Left lung (tissue), 10 donors: ENCODE results near the gene TTI1. TPM values are rescaled to one million over a fixed set of nuclear protein-coding genes. Genes with fewer than 3 reads are reported as not detected.

Source experiments
- ATAC-seq: fragments of 200-7000 bp; cut with Tn5 transposase; one replicate; pipeline ENCODE4 v1.9.1; 2020; ENCODE audit warnings: moderate library complexity
- DNase-seq, 4 donors: peaks; one replicate each; pipeline ENCODE4 v3.0.0-alpha.2; 2013 to 2020
- H3K27ac ChIP-seq, 2 donors: fragments of 200-600 bp; sonication (generic) in 1 of 2; one replicate each; pipeline versions ENCODE4 v1.5.0 to v1.8.0; 2020 to 2021
- H3K27me3 ChIP-seq, 2 donors: fragments of 200-600 bp; sonication (generic) in 1 of 2; one replicate each; pipeline versions ENCODE4 v1.5.0 to v1.8.0; 2020 to 2021
- H3K36me3 ChIP-seq, 2 donors: fragments of 200-600 bp; sonication (generic) in 1 of 2; one replicate each; pipeline versions ENCODE4 v1.5.0 to v1.8.0; 2020 to 2021
- H3K4me1 ChIP-seq, 2 donors: fragments of 200-600 bp; one replicate each; pipeline ENCODE4 v1.8.0; 2021
- H3K4me3 ChIP-seq, 2 donors: fragments of 200-600 bp; sonication (generic) in 1 of 2; one replicate each; pipeline versions ENCODE4 v1.5.0 to v1.8.0; 2020 to 2021; ENCODE audit warnings: mild to moderate bottlenecking in 1 of 2
- H3K9me3 ChIP-seq, 2 donors: fragments of 200-600 bp; sonication (generic) in 1 of 2; one replicate each; pipeline versions ENCODE4 v1.5.0 to v1.8.0; 2020 to 2021
- CTCF ChIP-seq, 2 donors: fragments of 200-600 bp; sonication (generic) in 1 of 2; IDR thresholded peaks; one replicate each; pipeline versions ENCODE4 v1.5.0 to v1.8.0; 2021; ENCODE audit warnings: antibody characterized with exemption in 2 of 2
- intact Hi-C, 2 donors: fragments of 100-400 bp; cut with DNase I; formaldehyde crosslinking; loops; one replicate each; pipeline versions ENCODE4 v1.11.2 to v1.14.2; 2022
- polyA plus RNA-seq, 6 donors: library from polyadenylated mRNA; unstranded; fragments of 120-200 nt; gene quantifications; one replicate each; pipeline ENCODE4 v1.2.1, GENCODE V29; 2013; ENCODE audit not compliant: insufficient read length in 6 of 6
- total RNA-seq, 2 donors: library from RNA; stranded (reverse); fragmentation: NEBNext Ultra II Directional; extraction: Animal tissue kit (Norgen Biotek cat#: 25700); gene quantifications; one replicate each; pipeline ENCODE4 v1.2.1, GENCODE V29; 2021
- donor health status: DM: no; HTN: yes; CAD: no.
- donor health status: DM: no; HTN: no; CAD: no.

The TTI1 gene
- total and polyA plus RNA-seq, 8 donors, result 16.9 to 32.5 (median 29.6) TPM

GRCh38 chr20:37980383-37980782 lies 52.9 kb downstream of the TTI1 start:
- no peak for TF ChIP-seq CTCF (IDR thresholded peaks at IDR 0.05)
- intact Hi-C loops, result no loop called here
- Histone ChIP-seq H3K27me3 (no peaks in the 10 kb centered on the region), H3K27ac (no peak overlapping the region), H3K36me3 (peaks cover 0 to 25% of the 10 kb centered on the region in 2 donors), H3K4me1 (no peaks in the 10 kb centered on the region), H3K9me3 (no peaks in the 10 kb centered on the region), H3K4me3 (no peak overlapping the region)
- DNase-seq, result no peak
- ATAC-seq, result no peak

- Histone ChIP-seq H3K36me3 (peaks cover 0 to 25% of the 10 kb centered on the region in 2 donors), H3K27ac (no peak overlapping the region), H3K4me1 (no peaks in the 10 kb centered on the region), H3K9me3 (no peaks in the 10 kb centered on the region), H3K4me3 (no peak overlapping the region), H3K27me3 (no peaks in the 10 kb centered on the region)
- ATAC-seq (no peak), DNase-seq (no peak)
- no peak for TF ChIP-seq CTCF (IDR thresholded peaks at IDR 0.05)
- intact Hi-C loops, result loop anchor here in 1 of 2 donors (10.0 kb wide), 1 partner anchor 65 kb away; no protein-coding TSS in a partner anchor
Observed at GRCh38 chr20:37979021-37979985, 54.0 kb downstream of the TTI1 start.

GRCh38 chr20:37977786-37978185 lies 55.5 kb downstream of the TTI1 start:
- DNase-seq (no peak), ATAC-seq (no peak)
- intact Hi-C loops, result loop anchor here in 1 of 2 donors (10.0 kb wide), 1 partner anchor 63 kb away; no protein-coding TSS in a partner anchor
- Histone ChIP-seq H3K27me3 (no peaks in the 10 kb centered on the region), H3K4me1 (no peaks in the 10 kb centered on the region), H3K4me3 (no peak overlapping the region), H3K9me3 (no peaks in the 10 kb centered on the region), H3K36me3 (peaks cover 0 to 17% of the 10 kb centered on the region in 2 donors), H3K27ac (no peak overlapping the region)
- no peak for TF ChIP-seq CTCF (IDR thresholded peaks at IDR 0.05)

- Histone ChIP-seq H3K4me3 (no peak overlapping the region), H3K27ac (no peak overlapping the region), H3K36me3 (peaks cover 0 to 15% of the 10 kb centered on the region in 2 donors), H3K4me1 (no peaks in the 10 kb centered on the region), H3K9me3 (no peaks in the 10 kb centered on the region), H3K27me3 (no peaks in the 10 kb centered on the region)
- ATAC-seq, result no peak
- intact Hi-C loops, result loop anchor here in 1 of 2 donors (10.0 kb wide), 1 partner anchor 63 kb away; no protein-coding TSS in a partner anchor
- no peak for DNase-seq
- TF ChIP-seq CTCF (IDR thresholded peaks at IDR 0.05), result no peak
Observed at GRCh38 chr20:37977338-37977737, 55.9 kb downstream of the TTI1 start.

GRCh38 chr20:37976887-37977286 lies 56.4 kb downstream of the TTI1 start:
- TF ChIP-seq CTCF (IDR thresholded peaks at IDR 0.05), result no peak
- Histone ChIP-seq H3K9me3 (no peaks in the 10 kb centered on the region), H3K4me1 (no peaks in the 10 kb centered on the region), H3K27me3 (no peaks in the 10 kb centered on the region), H3K27ac (no peak overlapping the region), H3K36me3 (peaks cover 0 to 11% of the 10 kb centered on the region in 2 donors), H3K4me3 (no peak overlapping the region)
- intact Hi-C loops, result loop anchor here in 1 of 2 donors (10.0 kb wide), 1 partner anchor 62 kb away; no protein-coding TSS in a partner anchor
- ATAC-seq, result no peak
- no peak for DNase-seq
